ENCODE results near the gene RAC2.
A peak's percentile ranks its signal among the peaks of the same experiment; 100 is the strongest.

RAC2 gene

DNA sequence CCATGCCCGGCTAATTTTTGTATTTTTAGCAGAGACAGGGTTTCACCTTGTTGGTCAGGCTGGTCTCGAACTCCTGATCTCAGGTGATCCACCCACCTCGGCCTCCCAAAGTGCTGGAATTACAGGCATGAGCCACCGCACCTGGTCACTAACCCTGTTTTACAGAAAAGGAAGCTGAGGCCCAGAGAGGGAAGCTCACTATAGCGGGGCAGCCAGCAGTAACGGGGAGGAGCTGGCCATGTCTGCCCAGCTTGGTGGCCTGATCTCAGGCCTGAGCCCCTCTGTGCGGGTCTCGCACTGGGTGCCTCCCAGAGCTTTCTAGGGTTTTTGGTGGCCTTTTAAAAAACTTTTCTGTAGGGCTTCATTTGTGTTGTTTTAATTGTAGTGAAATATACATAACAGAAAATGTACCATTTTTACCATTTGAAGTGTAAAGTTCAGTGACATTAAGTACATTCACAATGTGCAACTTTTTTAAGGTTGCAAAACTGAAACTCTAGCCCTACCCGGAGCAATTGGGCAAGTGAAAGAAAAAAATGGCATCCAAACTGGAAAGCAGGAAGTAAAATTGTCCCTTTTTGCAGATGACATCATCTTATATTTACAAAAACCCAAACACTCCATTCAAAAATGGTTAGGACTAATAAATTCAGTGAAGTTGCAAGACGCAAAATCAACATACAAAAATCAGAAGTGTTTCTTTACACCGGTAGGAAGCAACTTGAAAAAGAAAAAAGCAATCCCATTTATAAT lies 23.8 kb upstream of the RAC2 start:
- TF ChIP-seq, protein P1, sequence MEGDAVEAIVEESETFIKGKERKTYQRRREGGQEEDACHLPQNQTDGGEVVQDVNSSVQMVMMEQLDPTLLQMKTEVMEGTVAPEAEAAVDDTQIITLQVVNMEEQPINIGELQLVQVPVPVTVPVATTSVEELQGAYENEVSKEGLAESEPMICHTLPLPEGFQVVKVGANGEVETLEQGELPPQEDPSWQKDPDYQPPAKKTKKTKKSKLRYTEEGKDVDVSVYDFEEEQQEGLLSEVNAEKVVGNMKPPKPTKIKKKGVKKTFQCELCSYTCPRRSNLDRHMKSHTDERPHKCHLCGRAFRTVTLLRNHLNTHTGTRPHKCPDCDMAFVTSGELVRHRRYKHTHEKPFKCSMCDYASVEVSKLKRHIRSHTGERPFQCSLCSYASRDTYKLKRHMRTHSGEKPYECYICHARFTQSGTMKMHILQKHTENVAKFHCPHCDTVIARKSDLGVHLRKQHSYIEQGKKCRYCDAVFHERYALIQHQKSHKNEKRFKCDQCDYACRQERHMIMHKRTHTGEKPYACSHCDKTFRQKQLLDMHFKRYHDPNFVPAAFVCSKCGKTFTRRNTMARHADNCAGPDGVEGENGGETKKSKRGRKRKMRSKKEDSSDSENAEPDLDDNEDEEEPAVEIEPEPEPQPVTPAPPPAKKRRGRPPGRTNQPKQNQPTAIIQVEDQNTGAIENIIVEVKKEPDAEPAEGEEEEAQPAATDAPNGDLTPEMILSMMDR (conservative IDR thresholded peaks at IDR 0.05), result no peak
- no peak for TF ChIP-seq ZFX (IDR thresholded peaks at IDR 0.05)
- H3K27ac ChIP-seq, result no peak overlapping the region

DNA sequence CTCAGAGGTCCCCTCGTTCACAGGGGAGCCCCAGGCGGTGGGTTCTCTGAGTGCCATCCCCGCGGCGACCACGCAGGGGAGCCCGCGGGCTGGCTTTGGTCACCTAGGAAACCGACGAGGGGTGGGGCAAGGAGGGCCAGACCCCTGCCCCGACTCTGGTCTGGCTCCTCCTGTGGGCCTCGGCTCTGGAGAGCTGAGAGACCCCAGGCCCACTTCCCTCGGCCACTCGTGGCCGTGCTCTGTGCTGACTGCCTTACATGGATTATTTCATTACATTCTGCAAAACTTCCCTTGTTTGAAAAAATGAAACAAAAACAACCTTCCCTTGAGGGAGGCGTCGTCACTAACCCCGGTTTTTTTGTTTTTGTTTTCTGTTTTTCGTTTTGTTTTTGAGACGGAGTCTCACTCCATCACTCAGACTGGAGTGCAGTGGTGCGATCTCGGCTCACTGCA lies 23.1 kb upstream of the RAC2 start:
- H3K27ac ChIP-seq, result no peak overlapping the region
- TF ChIP-seq, protein P1 (conservative IDR thresholded peaks at IDR 0.05), result peak; percentile 96
- no peak for TF ChIP-seq ZFX (IDR thresholded peaks at IDR 0.05)

DNA sequence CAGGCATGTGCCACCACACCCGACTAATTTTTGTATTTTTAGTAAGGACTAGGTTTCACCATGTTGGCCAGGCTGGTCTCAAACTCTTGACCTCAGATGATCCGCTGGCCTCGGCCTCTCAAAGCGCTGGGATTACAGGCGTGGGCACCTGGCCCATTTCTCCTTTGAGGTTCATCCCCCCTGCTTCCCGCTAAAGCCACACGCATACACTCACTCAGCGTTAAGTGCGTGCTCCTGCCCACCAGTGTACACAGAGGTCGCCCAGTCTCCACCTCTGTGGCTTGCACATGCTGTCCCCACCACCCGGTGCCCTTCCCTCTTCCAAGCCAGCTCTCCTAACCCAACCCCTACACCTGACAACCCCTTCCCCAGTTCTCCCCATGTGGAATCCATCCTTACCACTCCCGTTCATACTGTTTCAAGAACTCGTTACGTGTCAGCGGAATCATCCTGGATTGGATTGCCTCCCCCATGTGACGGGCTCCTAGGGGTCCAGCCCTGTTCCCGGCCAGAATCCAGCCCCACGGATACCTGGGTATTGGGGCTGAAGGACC lies 22.6 kb upstream of the RAC2 start:
- no peak overlapping the region for H3K27ac ChIP-seq
- TF ChIP-seq, protein P1 (conservative IDR thresholded peaks at IDR 0.05), result no peak

DNA sequence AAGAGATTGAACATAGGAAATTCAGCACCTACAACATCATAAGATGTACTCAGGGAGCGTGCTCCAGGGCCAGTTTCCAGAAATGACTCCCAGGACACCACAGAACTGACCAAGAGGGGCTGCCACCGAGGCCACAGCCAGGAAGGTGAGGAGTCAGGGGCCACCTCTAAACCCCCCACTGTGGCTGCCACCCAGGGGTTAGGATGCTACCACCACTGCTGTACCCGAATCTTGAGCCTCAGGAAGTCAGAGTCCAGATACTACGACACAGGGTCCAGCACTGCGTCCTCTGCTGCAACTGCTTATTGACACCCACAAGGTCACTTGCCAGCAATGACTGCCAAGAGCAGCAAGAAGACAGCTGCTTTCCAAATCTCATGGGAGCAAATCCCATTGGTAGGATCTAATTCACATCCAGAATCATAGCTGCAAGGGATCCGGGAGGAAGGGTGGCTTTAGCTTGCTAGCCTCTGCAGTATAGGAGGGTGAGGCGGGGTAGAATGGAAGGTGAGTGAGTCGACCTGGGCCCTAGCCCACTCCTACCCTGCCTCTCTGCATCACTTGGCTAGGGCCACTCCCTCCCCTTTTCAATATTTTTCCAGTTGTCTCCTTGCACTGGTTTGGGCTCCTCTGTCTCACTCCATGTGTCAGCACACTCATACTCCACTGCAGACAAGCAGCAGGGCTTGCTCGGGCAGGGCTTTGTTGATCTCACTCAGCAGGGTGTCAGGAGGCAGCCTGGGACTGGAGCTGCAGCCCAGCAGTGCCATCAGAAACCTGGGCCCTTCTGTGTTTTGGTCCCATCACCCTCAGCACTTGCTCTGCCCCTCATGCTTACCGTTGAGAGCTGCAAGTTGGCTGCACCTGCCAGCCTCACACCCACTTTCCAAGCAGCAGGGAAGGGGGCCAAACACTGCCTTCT lies 20.2 kb upstream of the RAC2 start:
- H3K27ac ChIP-seq, result no peak overlapping the region
- TF ChIP-seq ZFX (IDR thresholded peaks at IDR 0.05), result no peak
- TF ChIP-seq, protein P1 (conservative IDR thresholded peaks at IDR 0.05), result no peak

DNA sequence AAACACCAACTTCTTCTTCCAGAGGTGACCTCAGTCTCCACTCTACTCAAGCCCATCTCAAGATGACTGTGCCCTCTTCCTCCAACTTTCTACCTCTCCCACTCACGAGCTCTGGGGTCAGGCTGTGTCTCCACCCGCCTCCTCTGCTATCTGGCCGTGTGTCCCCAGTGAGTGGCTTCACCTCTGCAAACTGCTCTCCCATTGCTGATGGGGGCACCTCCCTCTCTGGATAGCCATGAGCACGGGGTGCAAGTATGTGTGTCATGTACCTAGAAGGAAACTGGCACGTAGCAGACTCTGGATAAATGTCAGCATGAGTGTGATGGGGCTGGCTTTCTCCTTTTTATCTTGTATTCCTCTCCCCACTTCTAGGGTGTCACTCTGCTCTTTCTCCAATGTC lies 18.3 kb upstream of the RAC2 start:
- no peak for TF ChIP-seq ZFX (IDR thresholded peaks at IDR 0.05)
- H3K27ac ChIP-seq, result no peak overlapping the region

DNA sequence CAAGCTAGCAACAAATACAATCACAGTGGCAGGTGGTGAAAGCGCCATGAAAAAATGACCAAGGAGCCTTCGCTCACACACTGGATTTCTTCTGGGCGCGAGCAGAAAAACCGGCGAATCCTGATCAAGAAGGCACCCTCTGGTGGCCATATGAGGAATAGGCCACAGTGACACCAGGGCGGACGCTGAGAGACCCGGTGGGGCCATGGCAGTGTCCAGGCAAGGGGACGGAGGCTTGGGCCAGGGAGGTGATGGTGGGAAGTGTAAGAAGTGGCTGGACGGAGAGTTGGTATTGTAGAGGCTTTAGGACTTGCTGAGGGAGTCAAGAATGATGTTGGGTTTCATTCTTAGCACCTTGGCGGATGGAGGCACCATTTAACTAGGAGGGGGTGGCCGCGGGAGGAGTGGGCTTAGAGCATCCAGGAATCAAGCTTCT lies 16.9 kb upstream of the RAC2 start:
- TF ChIP-seq, protein P1 (conservative IDR thresholded peaks at IDR 0.05), result peak; percentile 95
- TF ChIP-seq ZFX (IDR thresholded peaks at IDR 0.05), result no peak
- no peak overlapping the region for H3K27ac ChIP-seq

DNA sequence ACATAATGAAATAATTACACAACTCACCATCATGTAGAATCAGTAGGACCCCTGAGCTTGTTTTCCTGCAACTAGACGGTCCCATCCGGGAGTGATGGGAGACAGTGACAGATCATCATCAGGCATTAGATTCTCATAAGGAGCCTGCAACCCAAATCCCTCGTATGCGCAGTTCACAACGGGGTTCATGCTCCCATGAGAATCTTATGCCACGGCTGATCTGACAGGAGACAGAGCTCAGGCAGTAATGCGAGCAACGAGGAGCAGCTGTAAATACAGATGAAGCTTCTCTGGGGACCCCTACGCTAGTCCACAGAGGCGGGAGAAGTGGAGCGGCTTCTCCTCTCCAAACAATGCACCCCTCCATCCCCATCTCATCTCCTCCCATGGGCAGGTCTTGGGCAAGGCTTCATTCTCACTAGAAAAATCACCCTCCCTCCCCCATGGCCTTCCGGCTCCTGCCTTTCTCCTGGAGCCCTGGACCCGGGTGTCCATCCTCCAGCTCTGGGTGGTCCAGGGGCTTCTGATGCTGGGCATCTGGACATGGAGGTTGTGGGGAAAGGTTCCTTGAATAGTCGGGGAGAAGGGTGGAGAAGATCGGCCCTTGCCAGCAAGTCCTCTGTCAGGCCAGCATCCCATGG lies 16.2 kb upstream of the RAC2 start:
- H3K27ac ChIP-seq, result no peak overlapping the region
- TF ChIP-seq, protein P1 (conservative IDR thresholded peaks at IDR 0.05), result no peak
- TF ChIP-seq ZFX (IDR thresholded peaks at IDR 0.05), result no peak

Data from C4-2B (cell line).